A549 treated with CORT108297 at 1 μM for 4 hours (cell line): ENCODE data around the gene FCRL3. TPM values are rescaled to one million over a fixed set of nuclear protein-coding genes. Genes with fewer than 3 reads are reported as not detected.

Source experiments
- total RNA-seq: library from RNA; stranded (reverse); fragments of 200-300 nt; extraction: Qiagen RNA extraction; gene quantifications from 5 replicates; pipeline ENCODE4 v1.2.3, GENCODE V29; 2022

FCRL3 gene
- 0.23 TPM in 1 of 5 replicates, not detected in the others for total RNA-seq

DNA sequence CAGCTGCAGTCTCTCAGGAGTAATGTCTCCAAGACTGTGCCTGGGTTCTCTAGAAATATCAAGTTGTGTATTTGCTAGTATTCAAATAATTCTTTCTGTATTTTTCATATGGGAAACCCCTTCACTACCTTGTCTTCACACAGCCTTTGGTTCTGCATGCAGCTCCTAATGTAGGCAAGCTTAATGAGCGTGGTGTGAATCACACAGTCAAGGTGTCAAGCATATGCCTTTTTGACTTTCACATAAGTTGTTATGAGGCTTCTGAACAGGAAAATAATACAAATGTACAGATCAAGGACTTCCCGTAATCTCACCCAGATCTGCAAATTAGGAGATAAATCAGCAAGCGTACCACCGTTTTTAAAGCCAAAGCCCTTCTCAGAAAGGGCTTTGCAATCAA, at the start of gene FCRL3:
Gene FCRL3, minus strand, starts transcription at position 38 of the 400 bp plus-strand sequence. CDS start 280 bp downstream, outside the sequence.

Other genes with a start within 250 kb of the FCRL3 start
- not detected in 5 replicates for gene FCRL5, start 148.3 kb downstream of the FCRL3 start, total RNA-seq
- gene FCRL4, start 102.7 kb downstream of the FCRL3 start, total RNA-seq, result not detected in 5 replicates
- not detected in 5 replicates for gene FCRL2, start 76.4 kb upstream of the FCRL3 start, total RNA-seq
- not detected in 5 replicates for gene FCRL1, start 119.4 kb upstream of the FCRL3 start, total RNA-seq
- not detected in 5 replicates for gene CD5L, start 141.0 kb upstream of the FCRL3 start, total RNA-seq